ENCODE measurements around the gene MFAP5. TPM values are rescaled to one million over a fixed set of nuclear protein-coding genes. Genes with fewer than 3 reads are reported as not detected.
A peak's percentile ranks its signal among the peaks of the same experiment; 100 is the strongest.

MFAP5 gene, protein sequence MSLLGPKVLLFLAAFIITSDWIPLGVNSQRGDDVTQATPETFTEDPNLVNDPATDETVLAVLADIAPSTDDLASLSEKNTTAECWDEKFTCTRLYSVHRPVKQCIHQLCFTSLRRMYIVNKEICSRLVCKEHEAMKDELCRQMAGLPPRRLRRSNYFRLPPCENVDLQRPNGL
- not detected for total RNA-seq
- 0.20 TPM for total RNA-seq (2013)

- no peak for TF ChIP-seq CTCF (IDR thresholded peaks at IDR 0.05)
- no peaks in the 10 kb centered on the region for H3K9me3 ChIP-seq (ENCODE audit: control insufficient read depth, insufficient read depth, low read length)
- Mint-ChIP-seq H3K27ac (no peak within 1 kb of the TSS), H3K27me3 (ENCODE audit: low read depth in 2 of 2) (peaks cover 9 to 10% of the 10 kb centered on the region in 2 donors), H3K36me3 (no peaks in the 10 kb centered on the region), H3K9me3 (no peaks in the 10 kb centered on the region), H3K4me3 (no peak within 1 kb of the TSS), H3K4me1 (no peaks in the 10 kb centered on the region)
- no peaks in the 10 kb centered on the region for H3K27me3 ChIP-seq (ENCODE audit: control insufficient read depth, insufficient read depth, low read length)
- H3K4me1 ChIP-seq (ENCODE audit: control insufficient read depth, insufficient read depth, low read length), result no peaks in the 10 kb centered on the region
- WGBS (ENCODE audit: insufficient coverage), result 99% methylated on average over 4 of the region's 6 CpGs
- intact Hi-C loops (cut with micrococcal nuclease), result no loop called here
- H3K4me3 ChIP-seq (ENCODE audit: low read length), result no peak within 1 kb of the TSS
- DNase-seq (no peak), ATAC-seq (no peak)
- no peak within 1 kb of the TSS for H3K27ac ChIP-seq (ENCODE audit: low read length)
- H3K36me3 ChIP-seq (ENCODE audit: control insufficient read depth, insufficient read depth, low read length), result no peaks in the 10 kb centered on the region
Measured at GRCh38 chr12:8662593-8662992, at the start of gene MFAP5. MFAP5 (minus strand) TSS chr12:8662826; CDS start chr12:8662104, 722 bp downstream.

DNA sequence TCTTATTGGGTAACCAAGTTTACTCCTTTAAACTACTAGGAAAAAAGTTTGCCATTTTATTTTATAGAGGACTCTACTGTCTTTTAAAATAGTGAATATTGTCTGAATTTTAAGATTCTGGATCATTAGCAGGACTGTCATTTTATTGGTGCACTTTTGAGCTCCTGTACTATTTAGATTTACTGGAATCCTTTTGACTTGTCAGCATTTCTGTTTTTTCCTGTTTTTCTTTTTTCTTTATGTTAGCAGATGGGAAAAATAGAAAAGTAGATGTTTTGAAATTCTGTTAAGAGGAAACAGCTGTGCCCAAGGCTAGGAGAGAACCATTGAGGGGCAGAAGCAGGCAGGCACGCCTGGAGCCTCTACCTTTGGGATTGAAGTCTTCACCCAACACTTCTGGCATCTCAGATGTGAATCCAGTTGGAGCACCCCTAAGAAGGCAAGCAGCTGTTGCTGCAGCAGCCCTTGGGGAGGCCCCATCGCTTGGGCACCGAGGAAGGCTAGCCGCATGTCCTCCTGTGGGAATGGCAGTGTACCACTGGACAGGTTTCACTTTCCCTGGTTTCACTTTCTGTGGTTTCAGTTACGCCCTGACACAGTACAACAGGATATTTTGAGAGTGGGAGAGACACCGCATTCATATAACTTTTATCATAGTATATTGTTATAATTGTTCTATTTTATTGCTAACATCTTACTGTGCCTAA, 46.7 kb upstream of the MFAP5 start:
- Mint-ChIP-seq H3K27me3 (ENCODE audit: low read depth in 2 of 2) (no peaks in the 10 kb centered on the region), H3K27ac (no peak overlapping the region), H3K4me1 (peaks cover 8 to 11% of the 10 kb centered on the region in 2 donors), H3K4me3 (no peak overlapping the region), H3K9me3 (no peaks in the 10 kb centered on the region), H3K36me3 (no peaks in the 10 kb centered on the region)
- DNase-seq (no peak), ATAC-seq (peak in 1 of 3 donors; percentile 43)
- Histone ChIP-seq H3K4me3 (ENCODE audit: low read length) (no peak overlapping the region), H3K27ac (ENCODE audit: low read length) (no peak overlapping the region), H3K9me3 (ENCODE audit: control insufficient read depth, insufficient read depth, low read length) (no peaks in the 10 kb centered on the region), H3K27me3 (ENCODE audit: control insufficient read depth, insufficient read depth, low read length) (no peaks in the 10 kb centered on the region), H3K4me1 (ENCODE audit: control insufficient read depth, insufficient read depth, low read length) (peaks cover 4% of the 10 kb centered on the region), H3K36me3 (ENCODE audit: control insufficient read depth, insufficient read depth, low read length) (no peaks in the 10 kb centered on the region)
- 25% methylated on average over 4 of the region's 6 CpGs for WGBS (ENCODE audit: insufficient coverage)
- intact Hi-C loops (cut with micrococcal nuclease), result no loop called here
- TF ChIP-seq CTCF (IDR thresholded peaks at IDR 0.05), result no peak

GRCh38 chr12:8702159-8702558, 39.5 kb upstream of the MFAP5 start:
- no peak for DNase-seq
- Mint-ChIP-seq H3K27me3 (ENCODE audit: low read depth in 2 of 2) (no peaks in the 10 kb centered on the region), H3K4me1 (peaks cover 17% of the 10 kb centered on the region in 2 donors), H3K27ac (no peak overlapping the region), H3K4me3 (no peak overlapping the region), H3K36me3 (no peaks in the 10 kb centered on the region), H3K9me3 (no peaks in the 10 kb centered on the region)
- TF ChIP-seq CTCF (IDR thresholded peaks at IDR 0.05), result no peak
- peaks cover 4% of the 10 kb centered on the region for H3K4me1 ChIP-seq (ENCODE audit: control insufficient read depth, insufficient read depth, low read length)
- no peaks in the 10 kb centered on the region for H3K27me3 ChIP-seq (ENCODE audit: control insufficient read depth, insufficient read depth, low read length)
- no peaks in the 10 kb centered on the region for H3K9me3 ChIP-seq (ENCODE audit: control insufficient read depth, insufficient read depth, low read length)
- no peak overlapping the region for H3K27ac ChIP-seq (ENCODE audit: low read length)
- WGBS (ENCODE audit: insufficient coverage), result 100% methylated on average over 1 of the region's 4 CpGs
- no peak for ATAC-seq
- intact Hi-C loops (cut with micrococcal nuclease), result no loop called here
- H3K36me3 ChIP-seq (ENCODE audit: control insufficient read depth, insufficient read depth, low read length), result no peaks in the 10 kb centered on the region
- H3K4me3 ChIP-seq (ENCODE audit: low read length), result no peak overlapping the region
